DMS114 treated with DMSO at 0.1 percent for 48 hours (cell line): Measurements from ENCODE around the gene ALG14.

ENCODE experiments used
- DNase-seq: peaks from one replicate; lab custom pipeline; 2025; ENCODE audit not compliant: unreplicated experiment; lab: John Stamatoyannopoulos, UW

ALG14 gene

DNA sequence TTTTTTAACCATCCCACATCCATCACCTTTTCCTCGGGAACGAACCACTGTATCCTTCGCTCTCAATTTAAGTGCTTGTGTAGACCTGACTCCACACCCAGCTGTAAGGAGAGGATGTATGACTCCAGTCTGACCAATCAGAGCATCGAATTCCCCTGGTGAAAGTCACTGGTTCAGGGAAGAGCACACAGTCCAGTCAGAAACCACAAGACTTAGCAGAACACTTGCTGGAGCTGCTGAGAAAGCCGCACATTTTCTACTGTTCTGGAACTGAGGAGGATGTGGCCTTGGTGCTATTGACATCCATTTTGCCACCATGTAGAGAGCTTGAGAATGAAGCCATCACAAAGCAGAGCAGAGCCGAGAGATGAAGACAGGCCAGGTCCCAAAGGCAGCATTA lies 86.0 kb downstream of the ALG14 start:
- no peak for DNase-seq

DNA sequence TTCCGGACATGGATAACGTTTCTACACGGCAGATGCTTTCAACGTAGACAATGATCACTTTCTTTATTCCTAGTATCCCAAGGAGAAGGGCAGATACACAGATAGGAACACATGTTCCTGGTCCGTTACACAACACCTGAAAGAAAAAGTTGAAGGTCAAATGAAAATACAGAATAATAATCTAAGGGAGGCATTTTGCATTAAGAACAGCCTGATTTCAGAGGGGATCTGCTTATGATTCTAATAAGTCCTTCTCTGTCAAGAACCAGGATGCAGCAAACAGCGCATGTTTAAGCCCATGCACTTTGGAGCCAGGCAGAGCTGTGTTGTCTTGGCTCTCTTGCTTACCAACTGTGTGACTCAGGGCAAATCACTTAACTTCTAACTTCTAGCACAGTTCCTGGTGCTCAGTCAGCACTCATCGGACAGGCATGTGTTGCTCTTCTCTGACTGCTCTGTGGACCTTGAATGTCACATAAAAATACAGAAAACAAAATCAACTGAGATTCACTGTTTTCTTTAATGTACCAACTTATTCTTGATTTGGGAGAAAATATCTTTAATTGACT lies 89.5 kb downstream of the ALG14 start:
- DNase-seq, result no peak

DNA sequence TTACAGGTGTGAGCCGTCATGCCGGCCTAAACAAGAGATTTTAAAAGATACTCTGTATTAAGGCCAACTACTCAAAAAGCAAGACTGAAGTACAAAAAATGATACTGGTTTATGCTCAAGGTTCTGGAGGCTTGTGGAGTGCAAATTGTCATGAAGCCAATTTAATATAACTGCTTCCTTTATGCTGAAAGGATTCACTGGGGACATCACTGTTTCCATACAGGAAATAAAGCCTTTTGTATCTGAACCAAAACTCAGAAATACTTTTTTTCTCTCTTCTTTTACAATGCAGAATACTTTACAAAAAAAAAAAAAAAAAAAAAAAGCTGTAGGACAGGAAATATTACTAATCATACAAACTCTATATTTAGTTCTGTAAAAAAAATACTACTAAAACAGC lies 90.4 kb downstream of the ALG14 start:
- no peak for DNase-seq

DNA sequence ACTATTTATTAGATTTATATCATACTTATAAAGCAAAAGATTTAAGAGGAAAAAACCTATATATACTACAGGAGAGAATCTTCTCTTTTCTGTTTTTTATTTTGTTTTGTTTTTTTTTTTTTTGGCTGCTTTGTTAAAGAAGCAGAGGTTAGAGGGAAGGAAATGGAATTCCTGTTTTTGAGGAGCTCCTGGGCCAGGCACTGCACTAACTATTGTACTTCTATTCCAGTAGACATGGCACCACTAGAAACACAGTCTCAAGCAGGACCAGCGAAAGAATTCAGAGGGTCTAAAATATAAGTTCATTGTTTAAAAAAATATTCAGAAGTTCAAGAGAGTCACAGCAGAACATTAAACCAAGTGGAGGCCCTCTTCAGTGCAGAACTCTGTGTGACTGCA lies 91.2 kb downstream of the ALG14 start:
- DNase-seq, result no peak

DNA sequence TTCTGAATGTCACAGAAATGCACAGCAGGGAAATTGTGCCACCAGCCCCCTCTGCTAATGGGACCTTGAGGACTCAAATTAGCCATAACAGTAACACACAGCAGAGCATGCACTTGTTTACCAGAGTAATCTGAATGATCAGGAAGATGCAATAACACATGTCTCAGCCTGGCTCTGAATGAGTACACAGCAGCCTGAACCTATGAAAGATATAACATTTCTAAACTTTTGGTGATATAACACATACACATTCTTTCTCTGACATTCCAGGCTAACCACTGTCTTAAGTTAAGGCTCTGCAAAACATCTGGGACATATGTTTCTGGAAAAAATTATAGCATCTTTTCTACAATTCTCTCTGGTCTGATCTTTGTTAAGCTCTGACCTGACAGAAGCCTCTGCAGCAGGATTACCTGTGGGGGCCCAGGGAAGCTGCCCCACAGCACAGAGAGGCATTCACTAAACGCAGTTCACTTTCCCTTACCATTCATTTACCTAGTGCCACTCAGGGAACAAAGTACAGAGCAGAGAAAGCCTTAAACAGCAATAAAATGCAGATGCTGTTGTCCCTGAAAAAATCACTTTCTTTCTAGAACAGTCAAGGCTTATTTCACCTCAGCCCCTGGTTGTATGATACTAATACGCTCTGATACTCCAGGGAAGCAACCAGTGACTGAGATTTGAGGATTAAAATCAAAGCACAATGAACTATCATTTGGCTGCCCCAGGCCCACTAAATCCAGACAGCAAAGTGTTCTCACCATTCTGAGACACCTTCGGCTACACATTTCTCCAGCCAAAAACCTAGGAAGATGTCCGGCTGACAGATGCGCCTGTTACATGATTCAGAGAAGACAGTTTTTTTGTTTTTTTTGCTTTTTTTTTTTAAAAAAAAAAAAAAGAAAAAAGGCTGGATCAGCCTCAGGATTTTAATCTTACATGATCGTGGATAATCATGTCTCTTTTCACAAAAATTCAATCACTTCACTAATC lies 91.9 kb downstream of the ALG14 start:
- DNase-seq, result no peak

DNA sequence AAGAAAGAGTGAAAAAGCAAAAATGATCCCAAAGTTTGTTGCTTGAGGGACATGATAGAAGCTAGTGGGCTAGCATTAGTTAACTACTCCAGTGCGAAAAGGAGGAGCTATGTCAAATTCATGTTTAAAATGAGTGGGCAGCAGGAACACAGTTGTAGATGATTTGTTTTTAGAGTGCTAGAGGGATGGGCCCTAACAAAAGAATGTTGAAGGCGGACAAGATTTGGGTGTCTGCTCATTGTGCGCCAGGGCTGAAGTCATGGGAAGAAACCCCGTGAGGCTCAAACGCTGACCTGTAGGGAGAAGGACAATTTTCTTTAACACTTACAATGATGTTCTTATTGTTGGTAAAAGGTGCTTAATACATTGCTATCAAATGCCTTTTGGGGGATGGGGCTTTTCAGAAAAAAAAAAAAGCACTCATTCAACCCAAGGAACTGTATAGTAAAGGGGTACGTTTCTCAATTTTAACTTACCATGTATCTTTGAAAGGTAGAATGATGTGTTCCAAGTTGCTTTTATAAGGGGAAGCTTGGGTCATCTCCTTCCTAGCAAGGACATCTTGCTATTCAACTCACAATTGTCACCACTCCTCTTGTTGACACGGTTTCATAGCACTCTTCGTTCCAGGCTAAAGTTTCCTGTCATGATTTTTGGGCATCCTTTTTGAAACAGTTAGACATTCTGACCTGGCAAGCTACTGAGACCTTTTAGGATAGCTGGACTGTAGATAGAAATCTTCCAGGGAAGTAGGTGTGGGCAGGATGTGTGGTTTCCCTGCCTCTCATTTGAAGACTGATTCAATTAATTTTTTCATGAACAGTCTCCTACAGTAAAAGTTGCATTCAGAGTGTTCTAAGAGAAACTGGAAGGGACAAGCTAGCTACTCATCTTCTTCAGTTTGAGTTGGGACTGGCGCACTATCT lies 92.8 kb downstream of the ALG14 start:
- DNase-seq, result no peak

DNA sequence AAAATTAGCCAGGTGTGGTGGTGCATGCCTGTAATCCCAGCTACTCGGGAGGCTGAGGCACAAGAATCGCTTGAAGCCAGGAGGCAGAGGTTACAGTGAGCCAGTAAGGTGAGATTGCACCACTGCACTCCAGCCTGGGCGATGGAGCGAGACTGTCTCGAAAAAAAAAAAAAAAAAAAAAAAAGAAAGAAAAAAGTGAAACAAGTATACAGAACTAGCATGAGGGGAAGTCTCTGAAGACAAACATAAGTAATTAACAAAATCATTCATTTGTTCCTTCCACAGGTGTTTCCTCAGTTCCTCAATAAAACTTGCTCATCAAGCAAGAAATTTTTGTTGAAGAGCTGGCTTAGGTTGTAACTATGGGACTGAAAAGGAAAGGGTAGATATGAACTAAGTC lies 93.6 kb downstream of the ALG14 start:
- DNase-seq, result no peak

DNA sequence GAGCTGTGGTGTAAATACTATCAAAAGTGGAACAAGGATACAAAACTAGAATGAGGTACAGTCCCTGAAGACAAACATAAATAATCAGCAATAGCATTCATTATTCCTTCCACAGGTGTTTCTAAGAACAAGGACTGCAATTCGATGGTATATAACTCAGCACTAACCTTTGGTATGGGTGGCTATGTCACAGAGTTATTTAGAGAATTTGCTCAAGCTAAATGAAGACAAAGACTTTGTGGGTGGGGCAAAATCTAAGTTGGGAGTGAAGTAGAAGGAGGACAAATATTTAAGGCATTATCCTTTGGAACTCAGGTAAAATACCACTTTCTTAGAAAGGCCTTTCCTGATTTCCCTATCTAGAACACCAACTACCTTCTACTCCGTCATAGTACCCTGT lies 94.3 kb downstream of the ALG14 start:
- DNase-seq, result no peak

DNA sequence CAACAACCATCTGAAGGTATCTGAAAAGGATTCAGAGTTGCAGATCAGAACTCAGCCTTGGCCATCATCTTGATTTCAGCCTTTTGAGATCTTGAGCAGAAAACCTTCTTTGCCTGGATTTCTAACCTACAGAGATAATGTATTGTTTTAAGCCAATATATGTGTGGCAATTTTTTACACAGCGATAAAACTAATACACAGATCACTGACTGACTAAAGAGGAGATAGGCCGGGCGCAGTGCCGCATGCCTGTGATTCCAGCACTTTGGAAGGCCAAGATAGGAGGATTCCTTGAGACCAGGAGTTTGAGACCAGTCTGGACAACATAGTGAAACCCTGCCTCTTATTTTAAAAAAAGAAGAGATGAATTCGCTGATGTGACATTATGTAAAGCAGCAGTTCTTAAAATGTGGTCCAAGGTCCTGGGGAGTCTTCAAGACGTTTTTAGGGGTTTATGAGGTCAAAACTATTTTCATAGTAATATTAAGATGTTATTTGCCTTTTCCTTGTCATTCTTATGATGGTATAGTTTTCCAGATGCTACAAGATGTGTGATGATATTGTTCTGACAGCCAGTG lies 95.7 kb downstream of the ALG14 start:
- no peak for DNase-seq

DNA sequence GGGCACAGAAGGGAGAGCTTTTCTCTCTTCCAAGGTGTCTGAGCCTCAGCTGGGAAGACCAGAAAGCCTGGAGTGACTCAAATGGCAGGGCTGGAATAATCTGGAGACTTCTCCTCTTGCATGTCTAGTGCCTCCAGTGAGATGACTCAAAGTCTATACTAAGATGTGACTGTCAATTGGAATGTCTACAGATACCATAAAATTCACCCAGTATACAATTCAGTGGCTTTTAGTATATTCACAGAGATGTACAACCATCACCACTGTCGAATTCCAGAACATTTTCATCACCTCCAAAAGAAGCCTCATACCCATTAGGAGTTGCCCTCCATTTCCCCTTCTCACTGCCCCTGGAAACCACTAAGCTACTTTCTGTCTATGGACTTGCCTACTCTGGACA lies 97.9 kb downstream of the ALG14 start:
- DNase-seq, result no peak

DNA sequence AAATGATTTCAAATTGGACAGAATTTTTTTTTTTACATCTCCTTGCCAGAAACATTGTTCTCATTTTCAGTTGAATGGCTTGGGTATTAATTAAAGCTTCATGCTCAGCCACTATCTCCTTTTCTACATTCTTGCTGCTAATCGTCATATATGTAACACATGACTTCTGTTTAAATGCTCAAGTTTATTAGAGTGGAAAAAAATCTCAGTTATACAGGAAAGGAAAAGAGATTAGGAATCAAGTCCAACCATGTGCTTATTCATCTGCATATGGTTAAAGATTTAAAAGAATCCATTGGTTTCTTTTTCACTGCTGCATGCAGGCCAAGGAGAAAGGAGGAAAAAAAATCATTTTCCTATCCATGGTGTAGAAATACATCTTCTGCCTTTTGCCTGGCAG lies 98.5 kb downstream of the ALG14 start:
- no peak for DNase-seq

DNA sequence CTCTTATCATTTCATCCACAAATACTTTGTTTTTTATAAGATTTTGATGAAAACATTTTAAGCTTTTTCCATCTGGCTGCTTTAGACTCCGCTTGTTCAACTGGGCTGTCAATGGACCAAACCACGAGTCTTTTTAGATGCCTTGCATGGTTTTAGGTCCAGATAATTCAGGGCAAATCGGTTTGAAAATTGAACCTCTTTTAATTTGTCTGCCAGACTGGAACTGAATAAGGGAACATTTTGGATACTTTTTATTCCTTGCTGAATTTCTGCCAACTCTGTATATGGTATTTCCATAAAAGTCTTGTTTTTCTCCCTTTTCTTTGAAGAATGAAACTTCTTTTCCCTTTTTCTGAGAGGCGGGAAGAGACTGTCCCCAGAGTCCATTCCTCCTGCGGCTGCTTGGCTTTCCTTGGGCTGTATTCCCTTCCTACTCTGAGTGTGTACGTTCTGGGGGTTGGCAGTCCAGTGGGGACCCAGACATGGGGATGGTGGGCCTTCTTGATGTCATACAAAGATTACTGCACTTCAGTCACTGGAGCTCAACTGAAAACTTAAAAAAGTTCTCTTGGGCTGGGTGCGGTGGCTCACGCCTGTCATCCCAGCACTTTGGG lies 99.3 kb downstream of the ALG14 start:
- no peak for DNase-seq

DNA sequence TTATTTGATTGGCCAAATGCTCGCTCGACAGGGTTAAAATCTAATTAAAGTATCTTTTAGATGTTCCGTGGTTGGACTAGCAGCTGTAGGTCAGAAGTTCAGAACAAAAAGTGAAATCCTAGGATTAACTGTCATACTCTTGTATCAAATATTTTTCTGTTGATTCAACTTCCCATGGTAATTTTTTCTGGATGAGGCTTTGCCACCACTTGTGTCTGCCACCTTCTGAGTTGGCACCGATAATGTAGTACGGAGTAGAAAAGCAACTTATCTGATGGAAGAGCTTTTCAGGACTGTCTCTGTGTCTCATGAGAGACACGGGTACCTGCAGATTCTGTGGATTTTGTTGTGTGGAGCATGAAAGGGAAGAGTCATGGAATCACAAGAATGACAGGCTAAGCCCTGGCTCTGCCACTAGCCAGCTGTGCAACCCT lies 101.2 kb downstream of the ALG14 start:
- no peak for DNase-seq

DNA sequence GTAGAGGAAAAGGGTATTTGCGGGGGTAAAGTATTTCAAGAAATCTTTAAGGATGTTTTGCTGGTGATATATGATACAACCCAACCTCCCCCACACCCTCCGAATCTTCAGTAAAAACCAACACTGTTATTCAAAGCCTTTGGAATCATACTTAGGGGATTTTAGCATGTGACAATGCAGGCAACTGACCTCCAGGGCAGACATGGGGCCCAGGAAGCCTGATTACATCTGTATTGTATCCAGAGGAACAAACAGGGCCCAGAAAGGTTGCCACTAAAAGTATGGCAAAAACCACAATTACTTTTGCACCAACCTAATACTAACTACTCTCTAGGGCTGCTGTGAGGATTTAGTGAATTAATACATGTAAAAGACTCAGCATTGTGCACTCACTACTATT lies 102.0 kb downstream of the ALG14 start:
- DNase-seq, result no peak

DNA sequence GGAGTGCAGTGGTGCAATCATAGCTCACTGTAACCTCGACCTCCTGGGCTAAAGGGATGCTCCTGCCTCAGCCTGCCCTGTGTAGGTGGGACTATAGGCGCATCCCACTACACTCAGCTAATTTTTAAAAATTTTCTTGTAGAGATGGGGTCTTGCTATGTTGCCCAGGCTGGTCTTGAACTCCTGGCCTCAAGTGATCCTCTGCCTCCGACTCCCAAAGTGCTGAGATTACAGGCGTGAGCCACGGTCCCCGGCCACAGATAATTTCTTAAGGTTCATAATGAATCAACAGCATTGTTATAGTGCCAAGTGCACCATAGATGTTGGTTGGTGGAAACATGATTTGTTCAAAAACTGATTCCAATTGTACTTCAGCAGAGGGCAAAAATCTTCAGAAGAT lies 103.6 kb downstream of the ALG14 start:
- no peak for DNase-seq

DNA sequence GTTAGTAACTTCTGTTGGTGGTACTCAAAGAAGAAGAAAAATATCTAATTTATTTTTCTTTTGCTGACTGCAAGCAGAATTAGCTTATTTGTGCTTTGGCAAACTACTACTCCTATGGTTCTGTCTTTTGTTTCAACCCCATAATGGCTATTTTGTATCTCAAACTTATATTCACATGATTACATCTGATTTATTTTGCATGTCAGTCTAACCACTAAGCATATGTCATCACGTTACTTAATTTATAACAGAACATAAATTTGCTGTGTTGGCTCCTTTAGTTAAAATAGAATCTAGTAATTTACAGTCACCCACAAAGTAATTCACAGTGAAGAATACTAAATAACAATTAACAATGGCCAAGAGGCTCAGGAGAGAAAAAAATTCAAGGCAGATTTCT lies 106.7 kb downstream of the ALG14 start:
- DNase-seq, result no peak

DNA sequence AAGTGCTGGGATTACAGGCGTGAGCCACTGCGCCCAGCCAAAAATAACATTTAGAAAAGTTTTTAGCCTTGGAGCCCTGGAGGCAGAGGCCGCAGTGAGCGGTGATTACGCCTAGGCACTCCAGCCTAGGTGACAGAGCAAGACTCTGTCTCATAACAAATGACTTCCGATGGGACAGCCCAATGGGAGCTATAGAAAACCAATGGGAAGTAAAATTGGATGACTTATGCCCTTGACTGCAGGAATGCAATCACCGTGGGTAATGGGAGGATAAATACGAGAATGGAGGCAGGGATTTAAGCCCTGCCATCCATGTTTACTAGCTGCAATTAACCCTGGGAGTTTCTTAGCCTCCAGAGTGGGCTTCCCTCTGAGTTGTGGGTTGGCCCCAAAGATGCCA lies 108.9 kb downstream of the ALG14 start:
- DNase-seq, result no peak

DNA sequence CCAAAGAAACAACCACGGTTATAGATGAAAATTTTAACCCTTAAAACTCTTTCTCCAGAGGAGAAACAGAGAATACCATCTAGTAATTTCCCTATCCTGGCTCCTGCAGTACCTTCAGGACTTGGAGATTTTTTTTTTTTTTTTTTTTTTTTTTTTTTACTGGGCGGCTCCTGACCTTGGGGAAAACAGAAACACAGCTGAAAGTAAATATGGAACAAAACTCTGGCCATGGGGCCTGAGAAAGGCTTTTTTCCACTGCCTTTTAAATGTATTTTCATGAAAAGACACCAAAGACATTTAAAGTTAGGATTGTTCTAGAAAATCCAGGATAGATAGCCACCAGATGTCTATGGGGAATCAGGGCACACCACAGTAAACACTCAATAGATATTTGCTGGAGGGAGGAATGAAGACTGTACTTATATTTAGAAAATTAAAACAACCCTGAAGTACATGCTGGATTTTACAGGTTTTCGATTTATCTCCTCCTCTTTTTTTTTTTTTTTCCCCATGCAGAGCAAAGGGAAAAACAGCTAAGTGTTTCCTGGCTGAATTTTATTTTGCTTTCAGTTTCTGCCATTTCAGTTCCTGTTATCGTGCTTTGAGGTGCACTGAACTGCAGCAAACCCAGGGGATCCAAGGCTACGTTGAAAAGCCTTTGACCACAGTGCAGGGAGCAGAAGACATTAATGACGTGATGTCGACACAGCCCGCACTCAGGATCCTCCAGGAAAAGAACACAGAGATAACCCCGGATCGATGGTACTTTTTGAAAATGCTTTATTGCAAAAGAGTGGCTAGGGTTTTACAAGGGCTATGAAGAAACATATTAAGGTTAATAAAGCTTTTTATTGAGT lies 110.1 kb downstream of the ALG14 start:
- no peak for DNase-seq

DNA sequence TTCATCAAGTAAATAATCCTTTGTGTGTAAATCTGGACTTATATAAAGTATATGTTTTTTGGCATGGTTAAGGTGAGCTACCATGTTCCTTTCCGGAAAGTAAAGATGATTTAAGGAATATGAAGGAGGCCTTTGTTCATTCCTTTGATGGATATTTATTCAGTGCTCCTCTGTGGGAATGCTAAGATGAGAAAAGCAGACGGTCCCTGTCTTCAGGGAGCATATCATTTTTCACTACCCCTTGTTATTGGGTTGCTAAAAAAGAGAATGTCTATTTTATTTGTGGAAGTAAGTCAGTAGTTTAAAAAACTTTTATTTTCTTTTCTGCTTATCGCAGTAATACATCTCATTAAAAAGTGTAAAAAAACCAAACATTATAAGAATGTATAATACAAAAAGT lies 110.8 kb downstream of the ALG14 start:
- DNase-seq, result no peak

DNA sequence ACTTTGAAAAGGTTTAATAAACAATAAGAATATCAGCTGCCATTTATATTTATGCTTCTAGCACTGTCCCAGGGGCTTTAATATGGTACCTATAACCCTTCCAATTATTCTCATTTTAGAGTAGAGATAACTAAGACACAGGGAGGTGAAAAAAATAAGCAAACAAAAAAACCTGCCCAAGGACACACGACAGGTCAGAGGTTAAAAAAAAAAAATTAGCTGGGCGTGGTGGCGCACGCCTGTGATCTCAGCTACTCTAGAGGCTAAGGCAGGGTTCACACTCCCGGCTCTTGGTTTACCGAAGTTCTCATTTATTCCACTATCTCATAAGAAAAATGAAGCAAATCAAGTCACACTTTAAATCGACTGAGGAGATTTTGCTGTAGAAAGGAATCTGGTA lies 111.2 kb downstream of the ALG14 start:
- DNase-seq, result no peak
